ENCODE results near the gene NADSYN1.

- TF ChIP-seq IRF1 (CRISPR knock-in tag; IDR thresholded peaks at IDR 0.05; ENCODE audit: low read depth), result no peak
- TF ChIP-seq, protein P1, sequence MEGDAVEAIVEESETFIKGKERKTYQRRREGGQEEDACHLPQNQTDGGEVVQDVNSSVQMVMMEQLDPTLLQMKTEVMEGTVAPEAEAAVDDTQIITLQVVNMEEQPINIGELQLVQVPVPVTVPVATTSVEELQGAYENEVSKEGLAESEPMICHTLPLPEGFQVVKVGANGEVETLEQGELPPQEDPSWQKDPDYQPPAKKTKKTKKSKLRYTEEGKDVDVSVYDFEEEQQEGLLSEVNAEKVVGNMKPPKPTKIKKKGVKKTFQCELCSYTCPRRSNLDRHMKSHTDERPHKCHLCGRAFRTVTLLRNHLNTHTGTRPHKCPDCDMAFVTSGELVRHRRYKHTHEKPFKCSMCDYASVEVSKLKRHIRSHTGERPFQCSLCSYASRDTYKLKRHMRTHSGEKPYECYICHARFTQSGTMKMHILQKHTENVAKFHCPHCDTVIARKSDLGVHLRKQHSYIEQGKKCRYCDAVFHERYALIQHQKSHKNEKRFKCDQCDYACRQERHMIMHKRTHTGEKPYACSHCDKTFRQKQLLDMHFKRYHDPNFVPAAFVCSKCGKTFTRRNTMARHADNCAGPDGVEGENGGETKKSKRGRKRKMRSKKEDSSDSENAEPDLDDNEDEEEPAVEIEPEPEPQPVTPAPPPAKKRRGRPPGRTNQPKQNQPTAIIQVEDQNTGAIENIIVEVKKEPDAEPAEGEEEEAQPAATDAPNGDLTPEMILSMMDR (CRISPR knock-in tag; IDR thresholded peaks at IDR 0.05), result no peak
- TF ChIP-seq NFATC3 (CRISPR knock-in tag; IDR thresholded peaks at IDR 0.05), result no peak
- no peak for TF ChIP-seq PCBP1 (IDR thresholded peaks at IDR 0.05; ENCODE audit: borderline replicate concordance, low read depth, low read length)
- no peak for TF ChIP-seq ZFP41 (CRISPR knock-in tag; IDR thresholded peaks at IDR 0.05; ENCODE audit: borderline replicate concordance)
- no peak for TF ChIP-seq NR3C1 (CRISPR knock-in tag; IDR thresholded peaks at IDR 0.05)
- TF ChIP-seq PBX3 (CRISPR knock-in tag; IDR thresholded peaks at IDR 0.05; ENCODE audit: borderline replicate concordance), result no peak
- TF ChIP-seq MAX (IDR thresholded peaks at IDR 0.05), result no peak
These were observed 9.7 kb downstream of the NADSYN1 start for GRCh38 chr11:71462726-71463125.
